Activated naive CD4-positive, alpha-beta T cell treated with Interleukin-2 at 50 U/mL for 16 hours (primary cell): Measurements from ENCODE around the gene MAPKAP1.

Source experiments
- DNase-seq: peaks from one replicate; pipeline ENCODE4 v3.0.0-alpha.2; 2020

The MAPKAP1 gene

GRCh38 chr9:125529589-125530515 is 177.2 kb downstream of the MAPKAP1 start:
- no peak for DNase-seq

GRCh38 chr9:125529107-125529506 is 177.9 kb downstream of the MAPKAP1 start:
- DNase-seq, result no peak

GRCh38 chr9:125527471-125528002 is 179.5 kb downstream of the MAPKAP1 start:
- no peak for DNase-seq

- no peak for DNase-seq
Observed at GRCh38 chr9:125525921-125526631, 180.9 kb downstream of the MAPKAP1 start.

GRCh38 chr9:125524583-125525355 is 182.2 kb downstream of the MAPKAP1 start:
- no peak for DNase-seq

GRCh38 chr9:125523681-125524080 is 183.3 kb downstream of the MAPKAP1 start:
- DNase-seq, result no peak

GRCh38 chr9:125522328-125522725 is 184.7 kb downstream of the MAPKAP1 start:
- no peak for DNase-seq

- peak; percentile 32 for DNase-seq
Observed at GRCh38 chr9:125521462-125522327, 185.3 kb downstream of the MAPKAP1 start.

GRCh38 chr9:125519734-125520133 is 187.3 kb downstream of the MAPKAP1 start:
- no peak for DNase-seq

- DNase-seq, result no peak
Observed at GRCh38 chr9:125517577-125517976, 189.4 kb downstream of the MAPKAP1 start.

GRCh38 chr9:125515983-125516940 is 190.7 kb downstream of the MAPKAP1 start:
- no peak for DNase-seq

- no peak for DNase-seq
Observed at GRCh38 chr9:125515281-125515680, 191.7 kb downstream of the MAPKAP1 start.

GRCh38 chr9:125514468-125514867 is 192.5 kb downstream of the MAPKAP1 start:
- DNase-seq, result no peak

- peak; percentile 37 for DNase-seq
Observed at GRCh38 chr9:125513668-125514413, 193.2 kb downstream of the MAPKAP1 start.

- no peak for DNase-seq
Observed at GRCh38 chr9:125513303-125513667, 193.7 kb downstream of the MAPKAP1 start.

- no peak for DNase-seq
Observed at GRCh38 chr9:125511789-125512660, 195.0 kb downstream of the MAPKAP1 start.

- no peak for DNase-seq
Observed at GRCh38 chr9:125510980-125511379, 196.0 kb downstream of the MAPKAP1 start.

- DNase-seq, result no peak
Observed at GRCh38 chr9:125509476-125509875, 197.5 kb downstream of the MAPKAP1 start.

GRCh38 chr9:125508249-125508648 is 198.8 kb downstream of the MAPKAP1 start:
- no peak for DNase-seq
